ENCODE results near the gene FLT4.
"Not testable (repeated sequence)": the region's sequence is repeated elsewhere in the genome, so short reads cannot be mapped to it uniquely, and the experiment has no call there.

Gene FLT4

GRCh38 chr5:180649297-180650039 lies at the start of gene FLT4:
Gene FLT4, minus strand, starts transcription at chr5:180649600. Its CDS starts 55 bp downstream, at chr5:180649545.
- Mint-ChIP-seq H3K27ac (no peak within 1 kb of the TSS), H3K9me3 (no peaks in the 10 kb centered on the region), H3K4me3 (peak within 1 kb of the TSS; percentile 68), H3K36me3 (ENCODE audit: low read depth) (no peaks in the 10 kb centered on the region), H3K4me1 (ENCODE audit: low read depth) (peaks cover 14% of the 10 kb centered on the region), H3K27me3 (peaks cover 34% of the 10 kb centered on the region)

- no peak overlapping the region for H3K4me3 Mint-ChIP-seq
- no peaks in the 10 kb centered on the region for H3K27me3 Mint-ChIP-seq
- no peaks in the 10 kb centered on the region for H3K36me3 Mint-ChIP-seq (ENCODE audit: low read depth)
- peaks cover 4% of the 10 kb centered on the region for H3K9me3 Mint-ChIP-seq
- H3K4me1 Mint-ChIP-seq (ENCODE audit: low read depth): peaks cover 15% of the 10 kb centered on the region
- peak overlapping the region; percentile 49 for H3K27ac Mint-ChIP-seq
Observed at GRCh38 chr5:180699042-180699441, 49.6 kb upstream of the FLT4 start.

- no peaks in the 10 kb centered on the region for H3K36me3 Mint-ChIP-seq (ENCODE audit: low read depth)
- no peak overlapping the region for H3K4me3 Mint-ChIP-seq
- H3K27ac Mint-ChIP-seq: no peak overlapping the region
- no peaks in the 10 kb centered on the region for H3K27me3 Mint-ChIP-seq
- H3K4me1 Mint-ChIP-seq (ENCODE audit: low read depth): peaks cover 29% of the 10 kb centered on the region
- H3K9me3 Mint-ChIP-seq: peaks cover 4% of the 10 kb centered on the region
Observed at GRCh38 chr5:180696116-180696515, 46.7 kb upstream of the FLT4 start.

- Mint-ChIP-seq H3K27me3 (no peaks in the 10 kb centered on the region), H3K9me3 (no peaks in the 10 kb centered on the region), H3K36me3 (ENCODE audit: low read depth) (no peaks in the 10 kb centered on the region), H3K4me1 (ENCODE audit: low read depth) (peaks cover 42% of the 10 kb centered on the region), H3K4me3 (no peak overlapping the region), H3K27ac (no peak overlapping the region)
Observed at GRCh38 chr5:180692429-180692828, 43.0 kb upstream of the FLT4 start.

DNA sequence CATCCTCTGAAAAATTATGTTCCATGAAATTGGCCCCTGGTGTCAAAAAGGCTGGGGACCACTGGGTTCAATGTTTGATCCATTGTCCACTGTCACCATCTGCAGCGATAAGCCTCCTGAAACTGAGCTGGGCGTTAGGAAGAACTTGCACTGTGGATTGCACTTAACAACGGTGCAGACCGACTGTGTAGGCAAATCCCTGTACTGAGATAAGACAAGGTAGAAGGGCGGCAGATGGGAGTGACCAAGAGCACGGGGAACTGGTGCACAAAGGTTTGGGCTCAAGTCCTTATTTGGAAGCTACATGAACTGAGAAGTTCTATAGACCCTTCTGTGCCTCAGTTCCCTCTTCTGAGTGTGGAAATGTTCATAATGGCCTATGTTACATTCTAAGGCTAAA lies 41.6 kb upstream of the FLT4 start:
- no peaks in the 10 kb centered on the region for H3K27me3 Mint-ChIP-seq
- peaks cover 47% of the 10 kb centered on the region for H3K4me1 Mint-ChIP-seq (ENCODE audit: low read depth)
- H3K27ac Mint-ChIP-seq: no peak overlapping the region
- no peak overlapping the region for H3K4me3 Mint-ChIP-seq
- H3K9me3 Mint-ChIP-seq: no peaks in the 10 kb centered on the region
- H3K36me3 Mint-ChIP-seq (ENCODE audit: low read depth): no peaks in the 10 kb centered on the region

GRCh38 chr5:180690562-180690961 lies 41.2 kb upstream of the FLT4 start:
- H3K9me3 Mint-ChIP-seq: no peaks in the 10 kb centered on the region
- H3K27ac Mint-ChIP-seq: peak overlapping the region; percentile 54
- no peak overlapping the region for H3K4me3 Mint-ChIP-seq
- H3K36me3 Mint-ChIP-seq (ENCODE audit: low read depth): no peaks in the 10 kb centered on the region
- peaks cover 48% of the 10 kb centered on the region for H3K4me1 Mint-ChIP-seq (ENCODE audit: low read depth)
- no peaks in the 10 kb centered on the region for H3K27me3 Mint-ChIP-seq

DNA sequence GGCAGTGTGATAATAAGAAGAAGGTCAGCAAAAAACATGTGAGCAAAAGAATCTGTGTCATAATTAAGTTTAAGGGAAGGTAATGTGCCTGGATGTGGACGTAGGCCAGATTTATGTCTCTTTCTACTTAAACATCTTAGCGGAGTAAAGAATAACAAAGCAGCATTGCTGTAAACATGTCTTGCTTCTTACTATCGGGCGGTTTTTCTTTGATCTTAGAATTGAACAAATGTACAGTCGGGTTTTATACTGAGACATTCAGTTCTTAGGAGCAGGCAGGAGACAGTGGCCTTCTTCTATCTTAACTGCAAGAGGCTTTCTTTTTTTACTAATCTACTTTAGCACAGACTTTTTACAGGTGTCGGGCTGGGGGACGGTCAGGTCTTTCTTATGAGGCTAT lies 40.4 kb upstream of the FLT4 start:
- Mint-ChIP-seq H3K27me3 (no peaks in the 10 kb centered on the region), H3K36me3 (ENCODE audit: low read depth) (no peaks in the 10 kb centered on the region), H3K4me3 (peak overlapping the region; percentile 71), H3K27ac (peak overlapping the region; percentile 73), H3K9me3 (no peaks in the 10 kb centered on the region), H3K4me1 (ENCODE audit: low read depth) (peaks cover 51% of the 10 kb centered on the region)

- Mint-ChIP-seq H3K27ac (peak overlapping the region; percentile 73), H3K4me1 (ENCODE audit: low read depth) (peaks cover 55% of the 10 kb centered on the region), H3K9me3 (no peaks in the 10 kb centered on the region), H3K4me3 (peak overlapping the region; percentile 71), H3K36me3 (ENCODE audit: low read depth) (no peaks in the 10 kb centered on the region), H3K27me3 (no peaks in the 10 kb centered on the region)
Observed at GRCh38 chr5:180689071-180689694, 39.8 kb upstream of the FLT4 start.

- Mint-ChIP-seq H3K36me3 (ENCODE audit: low read depth) (no peaks in the 10 kb centered on the region), H3K27me3 (no peaks in the 10 kb centered on the region), H3K9me3 (no peaks in the 10 kb centered on the region), H3K27ac (peak overlapping the region; percentile 73), H3K4me1 (ENCODE audit: low read depth) (peaks cover 62% of the 10 kb centered on the region), H3K4me3 (peak overlapping the region; percentile 71)
Observed at GRCh38 chr5:180688330-180689070, 39.1 kb upstream of the FLT4 start.

DNA sequence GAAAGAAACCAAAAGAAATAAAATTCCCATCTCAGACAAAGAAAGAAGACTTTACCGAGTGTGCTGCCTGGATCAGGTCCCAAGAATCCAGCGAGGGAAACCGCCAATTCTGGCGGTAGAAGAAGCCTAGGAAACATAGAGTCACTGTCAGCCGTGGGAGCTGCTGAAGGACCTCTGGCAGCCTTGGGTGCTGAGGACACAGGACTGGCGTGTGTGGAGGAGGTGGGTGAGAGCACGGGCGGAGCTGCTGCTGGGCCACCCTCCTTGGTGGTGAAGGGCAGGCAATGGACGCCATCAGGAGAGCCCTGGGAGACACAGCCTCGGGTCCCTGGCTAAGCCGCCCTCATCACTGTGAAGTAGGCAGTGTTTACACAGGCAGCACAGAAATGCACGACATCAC lies 37.4 kb upstream of the FLT4 start:
- H3K9me3 Mint-ChIP-seq: not testable (repeated sequence)

DNA sequence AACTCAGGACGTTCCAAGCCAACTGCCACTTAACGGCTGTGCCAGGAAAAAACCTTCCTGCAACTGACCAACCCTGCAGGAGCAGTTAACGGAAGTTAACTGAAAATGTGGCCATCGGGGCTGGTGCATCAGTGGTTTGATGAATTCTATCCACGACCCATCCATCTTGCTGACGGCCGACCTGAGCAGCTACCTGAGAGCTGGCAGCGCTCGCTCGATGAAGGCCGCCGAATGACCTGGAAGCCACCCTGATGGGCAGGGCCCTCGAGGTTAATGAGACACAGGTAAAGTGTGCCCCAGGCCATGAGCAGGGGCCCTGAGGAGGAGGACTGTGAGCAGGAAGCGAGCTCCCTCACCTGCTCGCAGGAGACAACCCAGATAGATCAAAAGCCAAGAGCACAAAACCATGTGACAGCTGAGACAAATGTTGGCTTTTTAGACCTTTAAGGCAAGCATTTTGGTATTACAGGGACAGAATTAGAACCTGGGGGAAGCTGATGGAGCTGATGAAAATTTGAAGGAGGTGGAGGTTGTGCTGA lies 35.3 kb upstream of the FLT4 start:
- Mint-ChIP-seq H3K27me3 (no peaks in the 10 kb centered on the region), H3K36me3 (ENCODE audit: low read depth) (no peaks in the 10 kb centered on the region), H3K9me3 (no peaks in the 10 kb centered on the region), H3K4me3 (no peak overlapping the region), H3K27ac (no peak overlapping the region), H3K4me1 (ENCODE audit: low read depth) (peaks cover 45% of the 10 kb centered on the region)

More for the DNA sequence above, 37.4 kb upstream of the FLT4 start:
- peaks cover 62% of the 10 kb centered on the region for H3K4me1 Mint-ChIP-seq (ENCODE audit: low read depth)
- not testable (repeated sequence) for H3K4me3 Mint-ChIP-seq; H3K27ac Mint-ChIP-seq; H3K36me3 Mint-ChIP-seq (ENCODE audit: low read depth); H3K27me3 Mint-ChIP-seq

DNA sequence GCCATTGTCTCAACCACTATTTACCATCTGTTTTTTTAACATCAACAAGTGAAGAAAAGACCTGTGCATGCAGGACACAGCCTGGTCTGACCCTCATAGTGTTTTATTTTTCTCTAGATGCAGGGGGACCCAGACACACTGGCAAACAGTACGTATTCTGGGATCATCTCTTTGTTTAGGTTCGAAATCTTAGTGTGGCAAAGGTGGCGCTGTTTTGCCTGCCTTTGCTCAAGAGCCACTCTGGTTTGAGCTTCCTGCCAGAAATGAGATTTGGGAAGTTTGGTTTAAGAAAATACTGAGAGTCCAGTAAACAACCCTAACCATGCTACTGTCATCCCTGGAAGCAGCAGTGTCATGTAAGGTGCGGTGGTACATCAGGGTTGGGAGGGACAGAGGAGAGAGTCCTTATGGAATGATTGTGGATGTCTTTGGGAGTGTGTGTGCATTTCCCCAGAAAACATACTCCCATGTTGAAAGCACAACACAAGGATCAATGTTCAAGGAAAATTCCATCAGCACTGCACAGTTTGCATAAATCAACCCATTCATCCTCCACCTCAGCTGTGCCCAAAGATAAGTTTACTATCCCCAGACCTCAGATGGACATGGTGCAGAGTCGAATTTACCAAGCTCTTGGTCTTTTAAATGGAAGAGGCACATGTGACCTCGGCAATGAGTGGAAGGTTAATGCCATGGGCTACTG lies 34.0 kb upstream of the FLT4 start:
- H3K4me3 Mint-ChIP-seq: no peak overlapping the region
- no peaks in the 10 kb centered on the region for H3K27me3 Mint-ChIP-seq

GRCh38 chr5:180682560-180682959 lies 33.2 kb upstream of the FLT4 start:
- Mint-ChIP-seq H3K36me3 (ENCODE audit: low read depth) (no peaks in the 10 kb centered on the region), H3K27me3 (no peaks in the 10 kb centered on the region), H3K4me1 (ENCODE audit: low read depth) (peaks cover 30% of the 10 kb centered on the region), H3K9me3 (no peaks in the 10 kb centered on the region), H3K27ac (no peak overlapping the region), H3K4me3 (no peak overlapping the region)

More for the DNA sequence above, 34.0 kb upstream of the FLT4 start:
- Mint-ChIP-seq H3K4me1 (ENCODE audit: low read depth) (peaks cover 32% of the 10 kb centered on the region), H3K36me3 (ENCODE audit: low read depth) (no peaks in the 10 kb centered on the region), H3K9me3 (no peaks in the 10 kb centered on the region), H3K27ac (no peak overlapping the region)

GRCh38 chr5:180682008-180682407 lies 32.6 kb upstream of the FLT4 start:
- H3K9me3 Mint-ChIP-seq; H3K27ac Mint-ChIP-seq; H3K36me3 Mint-ChIP-seq (ENCODE audit: low read depth); H3K27me3 Mint-ChIP-seq; H3K4me3 Mint-ChIP-seq: not testable (repeated sequence)
- peaks cover 30% of the 10 kb centered on the region for H3K4me1 Mint-ChIP-seq (ENCODE audit: low read depth)

All from stimulated activated naive CD8-positive, alpha-beta T cell treated with anti-CD3 and anti-CD28 coated beads, Interleukin-15, Interleukin-2, amounts not matched to agents 100 ng/mL and 50 ng/mL, for 24 hours (primary cell).